Upper lobe of left lung (tissue), 6 donors: ENCODE data around the gene KRT4. TPM values are rescaled to one million over a fixed set of nuclear protein-coding genes. Genes with fewer than 3 reads are reported as not detected.

Experiments
- ATAC-seq, 2 donors: fragments of 200-7000 bp; cut with Tn5 transposase; one replicate each; pipeline ENCODE4 v1.9.1; 2022; ENCODE audit warnings: mild to moderate bottlenecking in 2 of 2, moderate library complexity in 2 of 2; ENCODE audit not compliant: low FRiP score in 2 of 2
- DNase-seq, 2 donors: peaks; one replicate each; pipeline ENCODE4 v3.0.0-alpha.2; 2019 to 2020
- H3K27ac ChIP-seq, 4 donors: fragments of 200-600 bp; sonication (generic); one replicate each; pipeline ENCODE4 v1.5.1; 2016 to 2019
- H3K27me3 ChIP-seq, 4 donors: fragments of 200-600 bp; sonication (generic); one replicate each; pipeline ENCODE4 v1.5.1; 2017 to 2019
- H3K36me3 ChIP-seq, 4 donors: fragments of 200-600 bp; sonication (generic); one replicate each; pipeline ENCODE4 v1.5.1; 2016 to 2019
- H3K4me1 ChIP-seq, 4 donors: fragments of 200-600 bp; sonication (generic); one replicate each; pipeline ENCODE4 v1.5.1; 2018 to 2019
- H3K4me3 ChIP-seq, 4 donors: fragments of 200-600 bp; sonication (generic); one replicate each; pipeline ENCODE4 v1.5.1; 2017 to 2019; ENCODE audit warnings: mild to moderate bottlenecking in 2 of 4, moderate library complexity in 1 of 4
- H3K9me3 ChIP-seq, 4 donors: fragments of 200-600 bp; sonication (generic); one replicate each; pipeline ENCODE4 v1.5.1; 2018 to 2019
- CTCF ChIP-seq, 6 experiments: fragments of 450-650 bp in 4 of 6; fragments of 200-600 bp in 2 of 6; sonication (generic) in 2 of 6; IDR thresholded peaks; one replicate each; pipeline ENCODE4 v1.5.1; 2016 to 2019; ENCODE audit warnings: antibody characterized with exemption in 6 of 6
- EP300 ChIP-seq, 4 donors: sonication (generic); formaldehyde crosslinking; IDR thresholded peaks; one replicate each; pipeline ENCODE4 v1.5.1; 2017; ENCODE audit warnings: antibody characterized with exemption in 4 of 4, control low read depth in 2 of 4
- POLR2A ChIP-seq, 4 donors: fragments of 450-650 bp; IDR thresholded peaks; one replicate each; pipeline ENCODE4 v1.5.1; 2016 to 2017; ENCODE audit warnings: antibody characterized with exemption in 4 of 4, mild to moderate bottlenecking in 2 of 4
- POLR2AphosphoS5 ChIP-seq, 2 donors: sonication (generic); formaldehyde crosslinking; IDR thresholded peaks; one replicate each; pipeline ENCODE4 v1.5.1; 2017; ENCODE audit warnings: antibody characterized with exemption in 2 of 2
- WGBS, 2 donors: methylation state at CpG; one replicate each; pipeline ENCODE4 v1.1.5; 2017 to 2018; 5-methylcytosine and 5-hydroxymethylcytosine counted together
- total RNA-seq, 6 donors: library from RNA; depleted of rRNA in 4 of 6; stranded (reverse); fragments of >200 nt in 4 of 6; gene quantifications; one replicate each; pipeline versions ENCODE4 v1.1.0 to v1.2.1, GENCODE V29; 2016 to 2021
- donor health status: DM: no; HTN: no; CAD: no; lungs with moderate emphysema.
- donor health status: DM: no; HTN: yes; CAD: no; lungs with severe emphysema.

Gene KRT4
- total RNA-seq, 6 donors from 2014 or later: 2.1 to 36.1 (median 15.1) TPM

GRCh38 chr12:52802442-52802841, 11.5 kb downstream of the KRT4 start:
- Histone ChIP-seq H3K36me3 (no peaks in the 10 kb centered on the region), H3K27me3 (no peaks in the 10 kb centered on the region), H3K9me3 (no peaks in the 10 kb centered on the region), H3K4me3 (no peak overlapping the region), H3K4me1 (peaks cover 6 to 21% (median 16%) of the 10 kb centered on the region in 4 donors), H3K27ac (no peak overlapping the region)
- DNase-seq (no peak), ATAC-seq (no peak)
- 72 to 87% methylated on average over 6 of the region's 6 CpGs for WGBS, 2 donors
- no peak for TF ChIP-seq EP300 (IDR thresholded peaks at IDR 0.05)
- no peak for TF ChIP-seq CTCF (IDR thresholded peaks at IDR 0.05)
- TF ChIP-seq POLR2AphosphoS5 (IDR thresholded peaks at IDR 0.05): no peak
- TF ChIP-seq POLR2A (IDR thresholded peaks at IDR 0.05): no peak

DNA sequence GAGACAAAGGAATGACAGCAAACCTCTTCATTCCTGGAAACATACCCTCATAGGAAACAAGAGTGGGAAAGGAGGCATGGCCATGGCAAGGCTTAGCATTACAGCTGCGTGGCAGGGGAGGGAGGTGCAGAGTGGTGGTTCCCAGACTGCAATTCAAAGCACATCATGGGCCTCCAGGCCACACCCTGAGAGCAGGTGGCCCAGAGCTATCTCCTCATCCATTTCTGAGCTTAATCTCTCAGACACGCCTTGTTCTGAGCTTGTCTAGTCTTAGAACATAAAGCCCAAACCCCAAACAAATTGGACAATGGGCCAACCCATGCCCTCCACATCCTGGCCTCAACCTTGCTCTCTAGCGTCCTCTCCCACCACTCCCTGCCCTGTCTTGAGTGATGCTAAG, 12.1 kb downstream of the KRT4 start:
- no peak overlapping the region for H3K4me3 ChIP-seq
- H3K27ac ChIP-seq: no peak overlapping the region
- no peaks in the 10 kb centered on the region for H3K27me3 ChIP-seq
- peaks cover 6 to 21% (median 16%) of the 10 kb centered on the region in 4 donors for H3K4me1 ChIP-seq
- 59 to 76% methylated on average over 3 of the region's 3 CpGs for WGBS, 2 donors
- ATAC-seq: no peak
- no peak for TF ChIP-seq EP300 (IDR thresholded peaks at IDR 0.05)
- TF ChIP-seq POLR2AphosphoS5 (IDR thresholded peaks at IDR 0.05): no peak
- no peak for DNase-seq
- no peaks in the 10 kb centered on the region for H3K36me3 ChIP-seq
- H3K9me3 ChIP-seq: no peaks in the 10 kb centered on the region

DNA sequence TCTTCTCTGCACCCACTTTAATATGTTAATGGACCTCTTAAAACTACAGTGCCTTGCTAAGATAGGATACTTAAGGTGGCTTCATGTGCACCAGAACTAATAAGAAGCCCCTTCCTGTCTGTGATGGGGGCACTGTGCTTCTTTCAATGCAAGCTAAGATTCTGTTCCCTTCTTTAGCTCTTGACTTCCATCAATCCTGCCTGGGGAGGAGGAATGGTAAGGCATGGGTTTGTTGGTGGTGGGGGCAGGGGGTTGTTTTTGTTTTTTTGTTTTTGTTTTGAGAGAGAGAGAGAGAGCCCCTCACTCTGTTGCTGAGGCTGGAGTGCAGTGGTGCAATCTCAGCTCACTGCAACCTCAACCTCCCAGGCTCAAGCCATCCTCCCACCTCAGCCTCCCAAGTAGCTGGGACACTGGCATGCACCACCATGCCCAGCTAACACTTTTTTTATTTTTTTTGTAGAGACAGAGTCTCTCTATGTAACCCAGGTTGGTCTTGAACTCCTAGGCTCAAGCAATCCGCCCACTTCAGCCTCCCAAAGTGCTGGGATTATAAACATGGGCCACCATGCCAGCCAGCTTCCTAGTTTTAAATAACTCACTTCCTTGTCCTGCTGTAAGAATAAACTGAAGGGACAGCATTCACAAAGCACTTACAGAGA, 13.5 kb downstream of the KRT4 start:
- H3K27ac ChIP-seq: peak overlapping the region in 2 of 4 donors; percentile 15 to 53

GRCh38 chr12:52799505-52800211, 14.3 kb downstream of the KRT4 start:
- ATAC-seq: no peak

More for the DNA sequence above, 13.5 kb downstream of the KRT4 start:
- Histone ChIP-seq H3K4me1 (peaks cover 6 to 21% (median 16%) of the 10 kb centered on the region in 4 donors), H3K27me3 (no peaks in the 10 kb centered on the region), H3K9me3 (no peaks in the 10 kb centered on the region), H3K36me3 (no peaks in the 10 kb centered on the region), H3K4me3 (no peak overlapping the region)
- no peak for ATAC-seq
- DNase-seq: peak in 1 of 2 donors; percentile 32
- no peak for TF ChIP-seq POLR2A (IDR thresholded peaks at IDR 0.05)
- no peak for TF ChIP-seq CTCF (IDR thresholded peaks at IDR 0.05)
- no peak for TF ChIP-seq POLR2AphosphoS5 (IDR thresholded peaks at IDR 0.05)
- no peak for TF ChIP-seq EP300 (IDR thresholded peaks at IDR 0.05)
- WGBS, 2 donors: 21 to 35% methylated on average over 1 of the region's 1 CpG

More at GRCh38 chr12:52799505-52800211, 14.3 kb downstream of the KRT4 start:
- Histone ChIP-seq H3K27ac (no peak overlapping the region), H3K9me3 (no peaks in the 10 kb centered on the region), H3K4me1 (peaks cover 6 to 21% (median 16%) of the 10 kb centered on the region in 4 donors), H3K36me3 (no peaks in the 10 kb centered on the region), H3K27me3 (no peaks in the 10 kb centered on the region), H3K4me3 (no peak overlapping the region)
- no peak for DNase-seq
- TF ChIP-seq EP300 (IDR thresholded peaks at IDR 0.05) (no peak), POLR2AphosphoS5 (IDR thresholded peaks at IDR 0.05) (no peak), CTCF (IDR thresholded peaks at IDR 0.05) (no peak), POLR2A (IDR thresholded peaks at IDR 0.05) (no peak)
- WGBS, 2 donors: 64 to 87% methylated on average over 5 of the region's 5 CpGs
